Central memory CD8-positive, alpha-beta T cell (primary cell): ENCODE results near the gene KIF5C.

Experiments
- ATAC-seq: fragments of 150-1000 bp; cut with Tn5 transposase; replicated peaks from 2 replicates; pipeline ENCODE4 v1.10.0; 2022; ENCODE audit warnings: mild to moderate bottlenecking, moderate FRiP score, moderate number of reproducible peaks; ENCODE audit not compliant: poor library complexity, severe bottlenecking; ENCODE audit errors: extremely low read depth
- DNase-seq, 2 donors: peaks; one replicate each; pipeline ENCODE4 v3.0.0; 2021; ENCODE audit warnings: low spot score in 2 of 2
- H3K27ac Mint-ChIP-seq: one replicate; pipeline ENCODE4 v1.8.0; 2022; ENCODE audit warnings: low read depth, mild to moderate bottlenecking, moderate library complexity, mixed read lengths
- H3K27me3 Mint-ChIP-seq: one replicate; pipeline ENCODE4 v1.8.0; 2022; ENCODE audit warnings: mixed read lengths
- H3K36me3 Mint-ChIP-seq: one replicate; pipeline ENCODE4 v1.8.0; 2022; ENCODE audit warnings: mild to moderate bottlenecking, moderate library complexity, mixed read lengths; ENCODE audit not compliant: insufficient read depth
- H3K4me1 Mint-ChIP-seq: one replicate; pipeline ENCODE4 v1.8.0; 2022; ENCODE audit warnings: mixed read lengths
- H3K4me3 Mint-ChIP-seq: one replicate; pipeline ENCODE4 v1.8.0; 2022; ENCODE audit warnings: mild to moderate bottlenecking, moderate library complexity, mixed read lengths
- H3K9me3 Mint-ChIP-seq: one replicate; pipeline ENCODE4 v1.8.0; 2022; ENCODE audit warnings: mixed read lengths

Gene KIF5C

DNA sequence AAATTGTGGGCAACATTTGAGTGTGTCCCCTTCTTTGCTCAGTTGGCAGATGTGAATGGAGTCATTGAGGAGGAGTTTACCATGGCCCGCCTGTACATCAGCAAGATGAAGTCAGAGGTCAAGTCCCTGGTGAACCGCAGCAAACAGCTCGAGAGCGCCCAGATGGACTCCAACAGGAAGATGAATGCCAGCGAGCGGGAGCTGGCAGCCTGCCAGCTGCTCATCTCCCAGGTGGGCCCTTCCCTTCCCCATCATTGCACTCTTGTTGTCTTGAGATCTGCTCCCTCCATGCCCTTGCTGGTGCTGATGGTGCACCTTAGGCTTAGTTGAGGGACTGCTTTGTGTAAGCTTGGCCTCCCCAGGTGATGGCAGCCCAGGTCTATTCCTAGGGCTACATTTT, 115.9 kb downstream of the KIF5C start:
- Mint-ChIP-seq H3K4me1 (no peaks in the 10 kb centered on the region), H3K27me3 (peaks cover 11% of the 10 kb centered on the region), H3K27ac (no peak overlapping the region), H3K9me3 (no peaks in the 10 kb centered on the region), H3K36me3 (peaks cover 3% of the 10 kb centered on the region), H3K4me3 (no peak overlapping the region)
- ATAC-seq (no peak), DNase-seq (no peak)

- Mint-ChIP-seq H3K27ac (no peak overlapping the region), H3K9me3 (no peaks in the 10 kb centered on the region), H3K4me1 (no peaks in the 10 kb centered on the region), H3K27me3 (peaks cover 12% of the 10 kb centered on the region), H3K4me3 (no peak overlapping the region), H3K36me3 (no peaks in the 10 kb centered on the region)
- DNase-seq: no peak
- no peak for ATAC-seq
These were observed 117.4 kb downstream of the KIF5C start for GRCh38 chr2:148992448-148992847.

DNA sequence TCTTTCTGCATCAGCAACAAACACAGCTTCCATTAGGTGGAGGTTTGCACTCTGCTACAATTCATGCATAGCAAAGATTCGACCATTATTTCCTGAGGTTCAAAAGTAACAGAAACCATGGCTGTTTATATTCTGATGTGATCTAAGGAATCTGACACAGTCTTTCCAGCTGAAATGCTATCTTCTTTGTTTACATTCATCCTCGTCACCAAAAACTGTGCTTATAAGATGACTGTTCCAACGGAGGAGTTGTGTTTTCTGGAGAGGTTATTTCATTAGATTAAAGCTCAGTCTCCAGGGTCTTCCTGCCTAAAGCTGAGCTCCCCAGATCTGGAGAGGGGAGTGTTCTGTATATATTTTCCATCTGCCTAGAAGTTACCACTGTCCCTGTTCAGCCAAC, 118.3 kb downstream of the KIF5C start:
- Mint-ChIP-seq H3K4me3 (no peak overlapping the region), H3K9me3 (no peaks in the 10 kb centered on the region), H3K4me1 (no peaks in the 10 kb centered on the region), H3K36me3 (no peaks in the 10 kb centered on the region), H3K27me3 (peaks cover 21% of the 10 kb centered on the region), H3K27ac (no peak overlapping the region)
- ATAC-seq (no peak), DNase-seq (no peak)

- Mint-ChIP-seq H3K9me3 (no peaks in the 10 kb centered on the region), H3K27me3 (peaks cover 24% of the 10 kb centered on the region), H3K4me1 (no peaks in the 10 kb centered on the region), H3K36me3 (peaks cover 1% of the 10 kb centered on the region), H3K4me3 (no peak overlapping the region), H3K27ac (no peak overlapping the region)
- no peak for ATAC-seq
- no peak for DNase-seq
These were observed 119.3 kb downstream of the KIF5C start for GRCh38 chr2:148994341-148994740.

DNA sequence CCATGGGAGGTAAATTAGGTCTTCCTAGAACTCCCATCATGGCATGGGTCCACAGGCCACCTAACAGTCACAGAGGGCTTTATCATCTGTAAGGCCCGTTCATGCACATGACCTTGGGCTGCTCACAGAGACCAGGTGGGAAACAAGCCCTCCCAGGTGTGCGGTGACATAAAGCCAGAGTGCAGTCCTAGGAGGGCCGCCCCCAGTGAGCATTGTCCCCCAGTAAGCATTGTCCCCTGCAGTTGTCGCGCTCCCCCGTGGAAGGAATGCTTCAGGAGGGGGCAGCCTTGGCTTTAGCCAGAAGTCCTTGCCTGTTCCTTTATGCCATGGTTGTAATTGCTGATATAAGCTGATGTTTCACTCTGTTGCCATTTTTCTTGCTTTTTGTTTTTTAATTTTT, 121.8 kb downstream of the KIF5C start:
- Mint-ChIP-seq H3K36me3 (peaks cover 1% of the 10 kb centered on the region), H3K27me3 (peaks cover 24% of the 10 kb centered on the region), H3K4me3 (no peak overlapping the region), H3K9me3 (no peaks in the 10 kb centered on the region), H3K4me1 (no peaks in the 10 kb centered on the region), H3K27ac (no peak overlapping the region)
- DNase-seq (no peak), ATAC-seq (no peak)

DNA sequence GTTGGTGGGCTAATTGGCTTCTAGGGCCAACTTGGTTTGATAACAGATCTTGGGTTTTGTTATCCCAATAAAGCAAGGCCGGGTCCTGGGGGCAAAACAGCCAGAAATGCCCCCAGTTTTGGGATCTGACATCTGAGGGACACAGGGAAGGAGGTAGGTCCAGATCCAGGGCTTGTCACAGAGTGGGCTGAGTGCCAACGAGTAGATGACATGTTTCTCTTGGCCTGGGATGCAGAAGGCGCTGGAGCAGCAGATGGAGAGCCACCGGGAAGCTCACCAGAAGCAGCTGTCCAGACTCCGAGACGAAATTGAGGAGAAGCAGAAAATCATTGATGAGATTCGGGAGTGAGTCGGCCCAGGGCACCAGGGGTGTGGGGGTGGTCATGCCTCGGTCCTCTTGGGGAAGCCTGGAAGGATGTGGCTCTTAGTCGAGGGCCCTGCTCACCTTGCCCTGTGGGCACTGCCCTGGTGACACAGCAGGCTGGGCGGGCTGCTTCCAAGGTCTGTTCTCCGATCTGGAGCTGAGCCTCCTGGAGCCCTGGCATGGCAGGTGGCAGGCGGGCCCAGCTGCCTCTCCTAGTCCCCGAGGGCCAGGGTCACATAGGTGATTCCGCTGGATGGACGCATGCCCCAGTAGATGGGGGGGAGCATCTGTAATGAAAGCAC, 123.3 kb downstream of the KIF5C start:
- H3K4me1 Mint-ChIP-seq: no peaks in the 10 kb centered on the region
- H3K36me3 Mint-ChIP-seq: peaks cover 1% of the 10 kb centered on the region
- peaks cover 24% of the 10 kb centered on the region for H3K27me3 Mint-ChIP-seq
- H3K27ac Mint-ChIP-seq: no peak overlapping the region
- DNase-seq: no peak
- H3K9me3 Mint-ChIP-seq: no peaks in the 10 kb centered on the region
- H3K4me3 Mint-ChIP-seq: no peak overlapping the region
- no peak for ATAC-seq

DNA sequence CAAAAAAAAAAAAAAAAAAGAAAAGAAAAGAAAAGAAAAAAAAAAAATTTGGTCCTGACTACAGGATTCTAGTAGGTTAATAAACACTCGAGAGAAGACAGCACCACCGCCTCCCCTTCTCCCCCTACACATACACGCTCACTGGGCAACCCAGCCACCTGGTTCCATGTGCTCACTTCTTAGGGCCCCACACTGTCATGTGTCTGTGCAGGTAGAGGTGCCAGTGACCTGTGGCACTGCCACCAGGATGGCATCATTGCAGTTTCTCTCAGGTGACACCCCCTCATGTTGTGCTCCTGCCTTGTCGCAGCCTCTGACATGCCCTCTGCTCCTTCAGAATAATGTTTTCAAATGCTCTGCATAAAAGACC, 123.8 kb downstream of the KIF5C start:
- H3K36me3 Mint-ChIP-seq: peaks cover 1% of the 10 kb centered on the region
- ATAC-seq (no peak), DNase-seq (no peak)
- no peaks in the 10 kb centered on the region for H3K9me3 Mint-ChIP-seq
- H3K27me3 Mint-ChIP-seq: peaks cover 24% of the 10 kb centered on the region
- H3K27ac Mint-ChIP-seq: no peak overlapping the region
- H3K4me1 Mint-ChIP-seq: no peaks in the 10 kb centered on the region
- H3K4me3 Mint-ChIP-seq: no peak overlapping the region

DNA sequence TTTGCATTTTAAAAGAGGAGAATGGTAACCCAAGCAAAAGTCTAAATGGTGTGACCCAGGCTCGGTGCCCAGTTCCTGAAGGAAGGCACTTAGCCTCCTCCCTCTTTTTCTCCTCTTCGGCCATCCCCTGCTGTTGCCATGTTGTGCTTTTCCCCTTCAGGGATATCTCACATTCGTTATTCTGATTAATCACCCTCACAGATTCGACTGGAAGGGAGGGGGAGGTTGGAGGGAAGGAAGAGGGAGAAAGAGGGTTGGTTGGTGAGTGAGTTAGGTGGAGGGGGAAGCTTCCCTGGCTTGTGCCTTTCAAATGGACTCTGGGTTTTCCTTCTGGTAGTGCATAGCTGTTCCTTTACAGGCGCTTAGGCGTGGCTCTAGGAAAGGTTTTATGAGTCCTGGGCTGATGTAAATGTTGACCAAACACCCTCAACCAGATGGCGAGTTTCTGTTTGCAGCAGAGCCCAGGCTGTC, 124.5 kb downstream of the KIF5C start:
- DNase-seq (no peak), ATAC-seq (no peak)
- H3K36me3 Mint-ChIP-seq: peaks cover 1% of the 10 kb centered on the region
- H3K9me3 Mint-ChIP-seq: no peaks in the 10 kb centered on the region
- no peaks in the 10 kb centered on the region for H3K4me1 Mint-ChIP-seq
- peaks cover 24% of the 10 kb centered on the region for H3K27me3 Mint-ChIP-seq
- H3K4me3 Mint-ChIP-seq: no peak overlapping the region
- no peak overlapping the region for H3K27ac Mint-ChIP-seq

DNA sequence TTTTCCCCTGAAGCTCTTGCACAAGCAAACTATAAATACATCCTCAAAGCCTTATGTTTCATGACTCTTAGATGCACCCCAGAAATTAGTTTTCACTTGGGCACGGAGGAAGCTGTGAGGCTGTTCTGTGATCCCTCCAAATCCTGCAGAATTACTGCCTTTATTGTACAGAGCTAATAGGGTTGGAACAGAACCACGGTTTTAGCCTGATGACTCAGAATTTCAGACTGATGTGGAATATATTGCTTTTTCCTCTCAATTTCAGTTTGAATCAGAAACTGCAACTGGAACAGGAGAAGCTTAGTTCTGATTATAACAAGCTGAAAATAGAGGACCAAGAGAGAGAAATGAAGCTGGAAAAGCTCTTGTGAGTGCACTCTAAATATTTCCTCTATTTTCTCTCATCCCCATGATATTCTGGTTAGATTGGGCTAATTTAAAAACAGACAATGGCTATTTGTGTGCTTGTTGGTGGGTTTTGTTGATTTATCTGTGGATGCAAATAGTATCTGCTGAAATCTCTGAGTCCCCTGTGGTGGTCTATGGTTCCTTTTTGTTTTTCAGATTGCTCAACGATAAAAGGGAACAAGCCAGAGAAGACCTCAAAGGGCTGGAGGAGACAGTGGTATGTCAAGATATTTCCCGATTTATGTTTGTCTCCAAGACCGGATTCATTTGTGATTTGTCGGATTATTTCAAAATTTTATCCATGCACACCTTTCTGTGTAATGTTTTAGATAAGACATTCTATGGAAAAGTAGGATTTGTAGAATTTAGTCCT, 125.3 kb downstream of the KIF5C start:
- no peak overlapping the region for H3K4me3 Mint-ChIP-seq
- H3K27me3 Mint-ChIP-seq: peaks cover 16% of the 10 kb centered on the region
- H3K9me3 Mint-ChIP-seq: no peaks in the 10 kb centered on the region
- peaks cover 1% of the 10 kb centered on the region for H3K36me3 Mint-ChIP-seq
- H3K27ac Mint-ChIP-seq: no peak overlapping the region
- H3K4me1 Mint-ChIP-seq: no peaks in the 10 kb centered on the region
- ATAC-seq (no peak), DNase-seq (no peak)

DNA sequence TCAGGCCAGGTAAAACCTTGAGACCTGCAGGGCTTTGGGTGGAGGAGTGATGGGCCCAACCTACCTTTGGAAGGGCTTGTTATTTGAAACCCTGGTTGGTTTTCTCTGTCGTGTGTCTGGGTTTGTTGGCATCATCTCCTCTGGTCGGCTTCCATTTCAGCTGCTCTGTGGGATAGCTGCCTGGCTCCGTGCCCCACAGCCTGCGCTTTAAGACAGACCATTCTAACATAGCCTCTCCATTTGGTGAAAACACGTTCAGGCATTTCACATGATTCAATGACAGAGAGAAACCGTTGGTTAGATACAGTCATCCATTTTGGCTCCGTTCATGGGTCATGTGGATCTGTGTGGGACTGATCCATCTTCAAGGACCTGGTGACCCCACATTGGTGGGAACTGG, 126.5 kb downstream of the KIF5C start:
- Mint-ChIP-seq H3K4me3 (no peak overlapping the region), H3K4me1 (no peaks in the 10 kb centered on the region), H3K27ac (no peak overlapping the region), H3K27me3 (peaks cover 13% of the 10 kb centered on the region), H3K36me3 (peaks cover 1% of the 10 kb centered on the region), H3K9me3 (no peaks in the 10 kb centered on the region)
- DNase-seq: no peak
- ATAC-seq: no peak

DNA sequence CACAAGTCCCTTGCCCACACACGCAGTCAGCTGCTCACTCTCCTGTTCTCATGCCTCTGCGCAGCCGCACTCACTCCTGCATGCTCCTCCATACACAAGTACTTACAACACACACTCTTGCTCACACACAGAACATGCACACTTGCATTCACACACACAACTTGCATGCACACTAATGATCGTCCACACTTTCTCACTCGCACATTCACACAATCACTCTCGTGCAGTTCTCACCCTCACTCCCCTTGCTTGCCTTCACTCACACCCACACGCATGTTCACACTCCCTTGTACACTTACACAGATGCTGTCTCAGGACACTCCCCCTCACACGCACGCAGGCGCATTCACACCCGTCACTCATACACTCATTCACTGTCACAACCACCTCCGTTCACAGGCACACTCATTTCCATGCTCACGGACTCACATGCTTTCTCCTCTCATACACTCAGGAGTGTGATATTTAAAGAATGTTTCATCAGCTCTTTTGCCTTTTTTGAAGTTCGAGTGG, 127.4 kb downstream of the KIF5C start:
- ATAC-seq (no peak), DNase-seq (no peak)
- Mint-ChIP-seq H3K4me3 (no peak overlapping the region), H3K9me3 (no peaks in the 10 kb centered on the region), H3K27ac (no peak overlapping the region), H3K36me3 (peaks cover 1% of the 10 kb centered on the region), H3K27me3 (peaks cover 12% of the 10 kb centered on the region), H3K4me1 (no peaks in the 10 kb centered on the region)

GRCh38 chr2:149002891-149003740, 128.1 kb downstream of the KIF5C start:
- peaks cover 5% of the 10 kb centered on the region for H3K27me3 Mint-ChIP-seq
- no peak for DNase-seq
- no peak for ATAC-seq
- H3K4me1 Mint-ChIP-seq: no peaks in the 10 kb centered on the region
- peaks cover 1% of the 10 kb centered on the region for H3K36me3 Mint-ChIP-seq
- no peaks in the 10 kb centered on the region for H3K9me3 Mint-ChIP-seq
- no peak overlapping the region for H3K27ac Mint-ChIP-seq
- no peak overlapping the region for H3K4me3 Mint-ChIP-seq
